ENCODE data around the gene CHMP2A. TPM values are rescaled to one million over a fixed set of nuclear protein-coding genes. Genes with fewer than 3 reads are reported as not detected.

Gene CHMP2A
- total and polyA plus RNA-seq, 10 of the 15 experiments (the other 5 are each of a cell fraction or from before 2014, with no cell fraction given): 69.5 to 172 (median 109) TPM

- TF ChIP-seq, protein P1, sequence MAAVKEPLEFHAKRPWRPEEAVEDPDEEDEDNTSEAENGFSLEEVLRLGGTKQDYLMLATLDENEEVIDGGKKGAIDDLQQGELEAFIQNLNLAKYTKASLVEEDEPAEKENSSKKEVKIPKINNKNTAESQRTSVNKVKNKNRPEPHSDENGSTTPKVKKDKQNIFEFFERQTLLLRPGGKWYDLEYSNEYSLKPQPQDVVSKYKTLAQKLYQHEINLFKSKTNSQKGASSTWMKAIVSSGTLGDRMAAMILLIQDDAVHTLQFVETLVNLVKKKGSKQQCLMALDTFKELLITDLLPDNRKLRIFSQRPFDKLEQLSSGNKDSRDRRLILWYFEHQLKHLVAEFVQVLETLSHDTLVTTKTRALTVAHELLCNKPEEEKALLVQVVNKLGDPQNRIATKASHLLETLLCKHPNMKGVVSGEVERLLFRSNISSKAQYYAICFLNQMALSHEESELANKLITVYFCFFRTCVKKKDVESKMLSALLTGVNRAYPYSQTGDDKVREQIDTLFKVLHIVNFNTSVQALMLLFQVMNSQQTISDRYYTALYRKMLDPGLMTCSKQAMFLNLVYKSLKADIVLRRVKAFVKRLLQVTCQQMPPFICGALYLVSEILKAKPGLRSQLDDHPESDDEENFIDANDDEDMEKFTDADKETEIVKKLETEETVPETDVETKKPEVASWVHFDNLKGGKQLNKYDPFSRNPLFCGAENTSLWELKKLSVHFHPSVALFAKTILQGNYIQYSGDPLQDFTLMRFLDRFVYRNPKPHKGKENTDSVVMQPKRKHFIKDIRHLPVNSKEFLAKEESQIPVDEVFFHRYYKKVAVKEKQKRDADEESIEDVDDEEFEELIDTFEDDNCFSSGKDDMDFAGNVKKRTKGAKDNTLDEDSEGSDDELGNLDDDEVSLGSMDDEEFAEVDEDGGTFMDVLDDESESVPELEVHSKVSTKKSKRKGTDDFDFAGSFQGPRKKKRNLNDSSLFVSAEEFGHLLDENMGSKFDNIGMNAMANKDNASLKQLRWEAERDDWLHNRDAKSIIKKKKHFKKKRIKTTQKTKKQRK (IDR thresholded peaks at IDR 0.05; ENCODE audit: low read depth, low read length): no peak
- TF ChIP-seq YY1 (IDR thresholded peaks at IDR 0.05; ENCODE audit: low read depth, low read length): no peak
- TF ChIP-seq, protein P2, sequence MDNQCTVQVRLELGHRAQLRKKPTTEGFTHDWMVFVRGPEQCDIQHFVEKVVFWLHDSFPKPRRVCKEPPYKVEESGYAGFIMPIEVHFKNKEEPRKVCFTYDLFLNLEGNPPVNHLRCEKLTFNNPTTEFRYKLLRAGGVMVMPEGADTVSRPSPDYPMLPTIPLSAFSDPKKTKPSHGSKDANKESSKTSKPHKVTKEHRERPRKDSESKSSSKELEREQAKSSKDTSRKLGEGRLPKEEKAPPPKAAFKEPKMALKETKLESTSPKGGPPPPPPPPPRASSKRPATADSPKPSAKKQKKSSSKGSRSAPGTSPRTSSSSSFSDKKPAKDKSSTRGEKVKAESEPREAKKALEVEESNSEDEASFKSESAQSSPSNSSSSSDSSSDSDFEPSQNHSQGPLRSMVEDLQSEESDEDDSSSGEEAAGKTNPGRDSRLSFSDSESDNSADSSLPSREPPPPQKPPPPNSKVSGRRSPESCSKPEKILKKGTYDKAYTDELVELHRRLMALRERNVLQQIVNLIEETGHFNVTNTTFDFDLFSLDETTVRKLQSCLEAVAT (IDR thresholded peaks at IDR 0.05): no peak; the same call in 1 of the 2 replicates
- no peak for TF ChIP-seq SREBF1 (IDR thresholded peaks at IDR 0.05; ENCODE audit: low read length)
- no peak for TF ChIP-seq ZSCAN29 (IDR thresholded peaks at IDR 0.05)
- TF ChIP-seq LARP7 (IDR thresholded peaks at IDR 0.05): peak; percentile 87
- TF ChIP-seq BCL11A (IDR thresholded peaks at IDR 0.05; ENCODE audit: low read depth, low read length): no peak
- TF ChIP-seq HDAC6 (IDR thresholded peaks at IDR 0.05; ENCODE audit: unreplicated experiment): no peak
- peak; percentile 84 for TF ChIP-seq ZBED1 (IDR thresholded peaks at IDR 0.05; ENCODE audit: borderline replicate concordance)
- TF ChIP-seq NR2C1 (IDR thresholded peaks at IDR 0.05): peak; percentile 98
- no peak for TF ChIP-seq CHD1 (IDR thresholded peaks at IDR 0.05; ENCODE audit: low read depth, low read length)
- TF ChIP-seq ETV6 (conservative IDR thresholded peaks at IDR 0.05 in 1 of 2, IDR thresholded peaks at IDR 0.05 in 1 of 2; ENCODE audit: borderline replicate concordance in 1 of 2, low read depth in 1 of 2): peak in 1 of 2 experiments; percentile 54; a peak in 1 of 4 replicates
- TF ChIP-seq ZNF24 (IDR thresholded peaks at IDR 0.05): 0 out of 2 replicates have a peak, but pooled peaks have one; percentile 16
- TF ChIP-seq, protein P3, sequence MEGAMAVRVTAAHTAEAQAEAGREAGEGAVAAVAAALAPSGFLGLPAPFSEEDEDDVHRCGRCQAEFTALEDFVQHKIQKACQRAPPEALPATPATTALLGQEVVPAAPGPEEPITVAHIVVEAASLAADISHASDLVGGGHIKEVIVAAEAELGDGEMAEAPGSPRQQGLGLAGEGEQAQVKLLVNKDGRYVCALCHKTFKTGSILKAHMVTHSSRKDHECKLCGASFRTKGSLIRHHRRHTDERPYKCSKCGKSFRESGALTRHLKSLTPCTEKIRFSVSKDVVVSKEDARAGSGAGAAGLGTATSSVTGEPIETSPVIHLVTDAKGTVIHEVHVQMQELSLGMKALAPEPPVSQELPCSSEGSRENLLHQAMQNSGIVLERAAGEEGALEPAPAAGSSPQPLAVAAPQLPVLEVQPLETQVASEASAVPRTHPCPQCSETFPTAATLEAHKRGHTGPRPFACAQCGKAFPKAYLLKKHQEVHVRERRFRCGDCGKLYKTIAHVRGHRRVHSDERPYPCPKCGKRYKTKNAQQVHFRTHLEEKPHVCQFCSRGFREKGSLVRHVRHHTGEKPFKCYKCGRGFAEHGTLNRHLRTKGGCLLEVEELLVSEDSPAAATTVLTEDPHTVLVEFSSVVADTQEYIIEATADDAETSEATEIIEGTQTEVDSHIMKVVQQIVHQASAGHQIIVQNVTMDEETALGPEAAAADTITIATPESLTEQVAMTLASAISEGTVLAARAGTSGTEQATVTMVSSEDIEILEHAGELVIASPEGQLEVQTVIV (IDR thresholded peaks at IDR 0.05; ENCODE audit: borderline replicate concordance, partially characterized antibody): peak; percentile 92
- peak; percentile 84 for TF ChIP-seq NR2C2 (IDR thresholded peaks at IDR 0.05; ENCODE audit: borderline replicate concordance, control insufficient read depth, insufficient read length, low read depth)
- no peak for TF ChIP-seq CHD4 (IDR thresholded peaks at IDR 0.05)
- no peak for TF ChIP-seq SREBF2 (IDR thresholded peaks at IDR 0.05; ENCODE audit: low read length)
- TF ChIP-seq MYB (IDR thresholded peaks at IDR 0.05; ENCODE audit: borderline replicate concordance, low read depth, low read length): no peak
- no peak for TF ChIP-seq NFYA (IDR thresholded peaks at IDR 0.05; ENCODE audit: borderline replicate concordance, low read depth, low read length)
- no peak for TF ChIP-seq IRF3 (IDR thresholded peaks at IDR 0.05)
Observed at GRCh38 chr19:58554494-58555368, at the start of gene CHMP2A (continued).

Data from GM12878 (cell line).